ENCODE results near the gene NLRP1.
"Not testable (repeated sequence)": the region's sequence is repeated elsewhere in the genome, so short reads cannot be mapped to it uniquely, and the experiment has no call there.

The NLRP1 gene

GRCh38 chr17:5585836-5586521 lies 1.7 kb upstream of the NLRP1 start:
- DNase-seq = no peak

GRCh38 chr17:5585287-5585794 lies 1.0 kb upstream of the NLRP1 start:
- no peak for DNase-seq

- DNase-seq = no peak
Observed at GRCh38 chr17:5583426-5584382, 605 bp downstream of the NLRP1 start.

- DNase-seq = no peak
Observed at GRCh38 chr17:5582209-5583185, 1.8 kb downstream of the NLRP1 start.

GRCh38 chr17:5581655-5582054 lies 2.7 kb downstream of the NLRP1 start:
- no peak for DNase-seq

GRCh38 chr17:5580969-5581368 lies 3.3 kb downstream of the NLRP1 start:
- DNase-seq = no peak

GRCh38 chr17:5580367-5580766 lies 3.9 kb downstream of the NLRP1 start:
- DNase-seq = no peak

GRCh38 chr17:5578768-5579167 lies 5.5 kb downstream of the NLRP1 start:
- not testable (repeated sequence) for DNase-seq

GRCh38 chr17:5573017-5573416 lies 11.3 kb downstream of the NLRP1 start:
- DNase-seq = not testable (repeated sequence)

GRCh38 chr17:5571281-5571680 lies 13.0 kb downstream of the NLRP1 start:
- no peak for DNase-seq

GRCh38 chr17:5565808-5566207 lies 18.5 kb downstream of the NLRP1 start:
- no peak for DNase-seq

GRCh38 chr17:5563456-5563855 lies 20.9 kb downstream of the NLRP1 start:
- DNase-seq = no peak

- no peak for DNase-seq
Observed at GRCh38 chr17:5562661-5563360, 21.5 kb downstream of the NLRP1 start.

GRCh38 chr17:5561736-5562571 lies 22.4 kb downstream of the NLRP1 start:
- no peak for DNase-seq

GRCh38 chr17:5560361-5560988 lies 23.8 kb downstream of the NLRP1 start:
- DNase-seq = no peak

- DNase-seq = no peak
Observed at GRCh38 chr17:5558815-5559785, 25.2 kb downstream of the NLRP1 start.

GRCh38 chr17:5557990-5558389 lies 26.3 kb downstream of the NLRP1 start:
- no peak for DNase-seq

- no peak for DNase-seq
Observed at GRCh38 chr17:5557485-5557884, 26.8 kb downstream of the NLRP1 start.

GRCh38 chr17:5555254-5555653 lies 29.1 kb downstream of the NLRP1 start:
- DNase-seq = no peak
